SK-N-SH (cell line): ENCODE data around the gene A4GNT. TPM values are rescaled to one million over a fixed set of nuclear protein-coding genes. Genes with fewer than 3 reads are reported as not detected.

Source experiments
- CHD2 ChIP-seq: fragments of 150-350 bp; IDR thresholded peaks from 2 replicates; pipeline ENCODE4 v1.6.1; 2018; ENCODE audit warnings: low read length; ENCODE audit not compliant: partially characterized antibody
- ELF1 ChIP-seq: IDR thresholded peaks from 2 replicates; pipeline ENCODE4 v1.4.0; 2012
- EP300 ChIP-seq, 2 experiments: IDR thresholded peaks; 2 replicates each; pipeline versions ENCODE4 v1.4.0 to v1.6.1; 2012; ENCODE audit warnings: borderline replicate concordance in 1 of 2, low read depth in 1 of 2, low read length in 1 of 2
- EZH2phosphoT487 ChIP-seq: fragments of 200-600 bp; sonication (generic); IDR thresholded peaks from 2 replicates; pipeline ENCODE4 v1.6.1; 2017; ENCODE audit warnings: low read depth, mixed run types, mild to moderate bottlenecking, antibody characterized with exemption, moderate library complexity, borderline replicate concordance
- FOSL2 ChIP-seq: IDR thresholded peaks from 2 replicates; pipeline ENCODE4 v1.4.0; 2012; ENCODE audit warnings: low read depth, mild to moderate bottlenecking, moderate library complexity, borderline replicate concordance
- FOXM1 ChIP-seq: IDR thresholded peaks from 2 replicates; pipeline ENCODE4 v1.4.0; 2012; ENCODE audit warnings: low read depth, mild to moderate bottlenecking
- GATA2 ChIP-seq: sonication (generic); formaldehyde crosslinking; IDR thresholded peaks from 2 replicates; pipeline ENCODE4 v1.5.0; 2020; ENCODE audit warnings: mild to moderate bottlenecking, missing genetic modification reagents
- IRF3 ChIP-seq: fragments of 150-350 bp; IDR thresholded peaks from 2 replicates; pipeline ENCODE4 v1.6.1; 2016; ENCODE audit warnings: mild to moderate bottlenecking, low read depth, low read length
- JUND ChIP-seq: IDR thresholded peaks from 2 replicates; pipeline ENCODE4 v1.4.0; 2012
- MAX ChIP-seq: IDR thresholded peaks from 2 replicates; pipeline ENCODE4 v1.4.0; 2012; ENCODE audit warnings: low read depth
- MEF2A ChIP-seq: IDR thresholded peaks from 2 replicates; pipeline ENCODE4 v1.4.0; 2012; ENCODE audit warnings: low read depth, borderline replicate concordance
- MXI1 ChIP-seq: IDR thresholded peaks from 2 replicates; pipeline ENCODE4 v1.6.1; 2012; ENCODE audit warnings: mild to moderate bottlenecking, low read depth, low read length, improper control_type of control experiment
- PBX3 ChIP-seq: IDR thresholded peaks from 2 replicates; pipeline ENCODE4; 2012
- RAD21 ChIP-seq: IDR thresholded peaks from 2 replicates; pipeline ENCODE4 v1.6.1; 2012; ENCODE audit warnings: mild to moderate bottlenecking, low read length
- RCOR1 ChIP-seq: fragments of 150-350 bp; IDR thresholded peaks from 2 replicates; pipeline ENCODE4 v1.6.1; 2017; ENCODE audit warnings: antibody characterized with exemption, low read length
- REST ChIP-seq: IDR thresholded peaks from 2 replicates; pipeline ENCODE4 v1.6.1; 2012; ENCODE audit warnings: mild to moderate bottlenecking, low read depth, low read length, moderate library complexity
- RFX5 ChIP-seq: IDR thresholded peaks from 2 replicates; pipeline ENCODE4 v1.6.1; 2012; ENCODE audit warnings: mild to moderate bottlenecking, improper control_type of control experiment, low read length
- RXRA ChIP-seq: IDR thresholded peaks from 2 replicates; pipeline ENCODE4 v1.4.0; 2012; ENCODE audit warnings: low read depth, mild to moderate bottlenecking, borderline replicate concordance
- TAF1 ChIP-seq: IDR thresholded peaks from 2 replicates; pipeline ENCODE4 v1.6.1; 2012; ENCODE audit warnings: low read depth, mild to moderate bottlenecking, low read length, moderate library complexity, borderline replicate concordance
- TCF12 ChIP-seq: IDR thresholded peaks from 2 replicates; pipeline ENCODE4 v1.4.0; 2012
- TEAD4 ChIP-seq: IDR thresholded peaks from 2 replicates; pipeline ENCODE4 v1.4.0; 2012; ENCODE audit warnings: mild to moderate bottlenecking, borderline replicate concordance; ENCODE audit not compliant: insufficient read depth
- USF1 ChIP-seq: IDR thresholded peaks from 2 replicates; pipeline ENCODE4 v1.4.0; 2012; ENCODE audit warnings: low read depth, borderline replicate concordance
- polyA plus RNA-seq, 3 experiments: library from polyadenylated mRNA; depleted of rRNA; stranded (reverse); fragments of >200 nt; gene quantifications; 2 replicates each; pipeline ENCODE4 v1.2.3, GENCODE V29; 2012

The A4GNT gene
- polyA plus RNA-seq, 1 of the 3 experiments (the other 2 are of a cell fraction): not detected

GRCh38 chr3:138114988-138115971 is 16.9 kb downstream of the A4GNT start, which contains the start of gene DZIP1L (continued):
- TF ChIP-seq FOSL2 (no peak), PBX3 (no peak), MEF2A (peak; percentile 92; the same call in 1 of the 2 replicates), EZH2phosphoT487 (no peak), REST (no peak), RFX5 (no peak), IRF3 (no peak), MAX (peak; percentile 50), JUND (no peak), GATA2 (CRISPR knock-in tag) (no peak), TEAD4 (no peak), CHD2 (no peak), RXRA (0 out of 2 replicates have a peak, but pooled peaks have one; percentile 7), MXI1 (peak; percentile 23; the same call in 1 of the 2 replicates), EP300 (IDR thresholded peaks at IDR 0.05; ENCODE audit: borderline replicate concordance in 1 of 2, low read depth in 1 of 2, low read length in 1 of 2) (peak in 1 of 2 experiments; percentile 40; a peak in 1 of 4 replicates), RAD21 (0 out of 2 replicates have a peak, but pooled peaks have one; percentile 10), ELF1 (no peak), RCOR1 (no peak), TCF12 (0 out of 2 replicates have a peak, but pooled peaks have one; percentile 4), USF1 (no peak), TAF1 (peak; percentile 47), FOXM1 (0 out of 2 replicates have a peak, but pooled peaks have one; percentile 9)
